K562 (cell line): ENCODE results near the gene TP53I3. TPM values are rescaled to one million over a fixed set of nuclear protein-coding genes. Genes with fewer than 3 reads are reported as not detected.
A peak's percentile ranks its signal among the peaks of the same experiment; 100 is the strongest.

Experiments used
- ARID3B ChIP-seq: fragments of 250-450 bp; sonication (Bioruptor Pico); IDR thresholded peaks from 2 replicates; pipeline ENCODE4 v1.4.0; 2020; ENCODE audit warnings: borderline replicate concordance
- ATF2 ChIP-seq: sonication (generic); formaldehyde crosslinking; IDR thresholded peaks from 2 replicates; pipeline ENCODE4 v1.8.1; 2022; ENCODE audit warnings: missing genetic modification reagents
- EP400 ChIP-seq: fragments of 450-650 bp; IDR thresholded peaks from 2 replicates; pipeline ENCODE4 v1.6.1; 2017; ENCODE audit warnings: antibody characterized with exemption, mild to moderate bottlenecking, moderate library complexity
- FOXP4 ChIP-seq: sonication (generic); formaldehyde crosslinking; IDR thresholded peaks from 2 replicates; pipeline ENCODE4 v1.8.0; 2022; ENCODE audit warnings: mild to moderate bottlenecking, missing genetic modification reagents, borderline replicate concordance
- KDM4B ChIP-seq, 2 experiments: fragments of 450-650 bp in 1 of 2; sonication (generic) in 1 of 2; IDR thresholded peaks; 2 replicates each; pipeline ENCODE4 v1.6.1; 2016 to 2017; ENCODE audit warnings: borderline replicate concordance in 2 of 2, antibody characterized with exemption in 1 of 2, low read depth in 1 of 2, mild to moderate bottlenecking in 1 of 2
- MXI1 ChIP-seq: IDR thresholded peaks from 2 replicates; pipeline ENCODE4 v1.6.1; 2011; ENCODE audit warnings: low read depth, mild to moderate bottlenecking, improper control_type of control experiment, low read length
- NKRF ChIP-seq: fragments of 450-650 bp; IDR thresholded peaks from 2 replicates; pipeline ENCODE4 v1.6.1; 2016; ENCODE audit warnings: borderline replicate concordance
- NR1H2 ChIP-seq: sonication (generic); formaldehyde crosslinking; IDR thresholded peaks from 2 replicates; pipeline ENCODE4 v1.4.0; 2020; ENCODE audit warnings: mild to moderate bottlenecking, missing genetic modification reagents
- OTX1 ChIP-seq: fragments of 450-650 bp; formaldehyde crosslinking; IDR thresholded peaks from 2 replicates; pipeline ENCODE4 v1.4.0; 2022; ENCODE audit warnings: mild to moderate bottlenecking
- RUNX1 ChIP-seq: sonication (generic); IDR thresholded peaks from 2 replicates; pipeline ENCODE4 v1.6.1; 2016; ENCODE audit warnings: antibody characterized with exemption, low read depth
- SRSF7 ChIP-seq: fragments of 200-400 bp; formaldehyde crosslinking; optimal IDR thresholded peaks from 2 replicates; pipeline ENCODE3; 2017; ENCODE audit warnings: mild to moderate bottlenecking, low read depth, low read length
- STAT5B ChIP-seq: fragments of 250-450 bp; sonication (Bioruptor Pico); IDR thresholded peaks from 2 replicates; pipeline ENCODE4 v1.8.0; 2021; ENCODE audit warnings: mild to moderate bottlenecking, inconsistent platforms
- TOE1 ChIP-seq, 2 experiments: fragments of 450-650 bp in 1 of 2; sonication (generic) in 1 of 2; formaldehyde crosslinking in 1 of 2; IDR thresholded peaks; 2 replicates each; pipeline versions ENCODE4 v1.7.1 to v1.8.0; 2016 to 2022; ENCODE audit warnings: borderline replicate concordance in 2 of 2, mild to moderate bottlenecking in 2 of 2, antibody characterized with exemption in 1 of 2, inconsistent platforms in 1 of 2, low read depth in 1 of 2, missing genetic modification reagents in 1 of 2, moderate library complexity in 1 of 2
- TSC22D4 ChIP-seq: fragments of 450-650 bp; IDR thresholded peaks from 2 replicates; pipeline ENCODE4 v1.6.1; 2016; ENCODE audit warnings: missing genetic modification characterization, missing biosample characterization, control low read depth
- XRCC5 ChIP-seq: fragments of 200-400 bp; formaldehyde crosslinking; IDR thresholded peaks from 2 replicates; pipeline ENCODE4 v1.6.1; 2017; ENCODE audit warnings: low read depth, mild to moderate bottlenecking, low read length
- YBX1 ChIP-seq: fragments of 450-650 bp; IDR thresholded peaks from 2 replicates; pipeline ENCODE4 v1.7.1; 2016; ENCODE audit warnings: mild to moderate bottlenecking
- ZNF217 ChIP-seq: sonication (generic); formaldehyde crosslinking; IDR thresholded peaks from 2 replicates; pipeline ENCODE4 v1.8.0; 2022; ENCODE audit warnings: mild to moderate bottlenecking, missing genetic modification reagents
- ZNF551 ChIP-seq: fragments of 250-450 bp; sonication (Bioruptor Pico); IDR thresholded peaks from 2 replicates; pipeline ENCODE4 v1.5.0; 2021; ENCODE audit warnings: mild to moderate bottlenecking, moderate library complexity
- ZNF699 ChIP-seq: fragments of 250-450 bp; sonication (Bioruptor Pico); IDR thresholded peaks from 2 replicates; pipeline ENCODE4 v1.8.0; 2021; ENCODE audit warnings: mild to moderate bottlenecking, moderate library complexity; ENCODE audit not compliant: insufficient replicate concordance
- ZNF785 ChIP-seq: fragments of 250-450 bp; sonication (Bioruptor Pico); IDR thresholded peaks from 2 replicates; pipeline ENCODE4 v1.4.0; 2020; ENCODE audit warnings: mild to moderate bottlenecking
- polyA plus RNA-seq, 8 experiments: library from polyadenylated mRNA; depleted of rRNA in 4 of 8; stranded (reverse) in 5 of 8; unstranded in 3 of 8; fragments of >200 nt; fragmentation: Nextera tagmentation in 2 of 8; fragmentation: Illumina TruSeq in 1 of 8; extraction: Ambion mirVana in 2 of 8; extraction: Trizol in 1 of 8; gene quantifications; 2 replicates each; pipeline versions ENCODE4 v1.2.1 to v1.2.3, GENCODE V29; 2011 to 2014; ENCODE audit warnings: inconsistent platforms in 1 of 8, missing spikeins in 1 of 8
- total RNA-seq, 7 experiments: library from RNA; depleted of rRNA in 6 of 7; stranded (reverse); fragments of >200 nt in 6 of 7; fragmentation: Illumina TruSeq in 2 of 7; extraction: Trizol in 2 of 7; gene quantifications; 2 replicates each; pipeline versions ENCODE4 v1.2.1 to v1.2.3, GENCODE V29; 2011 to 2021; ENCODE audit warnings: low replicate concordance in 1 of 7

TP53I3 gene
- total and polyA plus RNA-seq, 9 of the 15 experiments (the other 6 are each of a cell fraction or from before 2014, with no cell fraction given), result 0.65 to 9.5 (median 5.6) TPM

- TF ChIP-seq NKRF (peak; percentile 85), SRSF7 (no peak), MXI1 (0 out of 2 replicates have a peak, but pooled peaks have one; percentile 36), ZNF217 (no peak), RUNX1 (no peak), ZNF785 (CRISPR knock-in tag) (no peak), ZNF551 (CRISPR knock-in tag) (no peak), NR1H2 (no peak), TSC22D4 (tag) (no peak), ARID3B (CRISPR knock-in tag) (no peak), FOXP4 (0 out of 2 replicates have a peak, but pooled peaks have one; percentile 77), EP400 (peak; percentile 94), KDM4B (IDR thresholded peaks at IDR 0.05; ENCODE audit: borderline replicate concordance in 2 of 2, low read depth in 1 of 2) (peak in 1 of 2 experiments; percentile 96; a peak in 2 of 4 replicates), OTX1 (CRISPR knock-in tag) (peak; percentile 50; the same call in 1 of the 2 replicates), STAT5B (CRISPR knock-in tag) (no peak), YBX1 (no peak), XRCC5 (peak; percentile 96), ZNF699 (no peak), TOE1 (IDR thresholded peaks at IDR 0.05; ENCODE audit: borderline replicate concordance) (peak; percentile 90), TOE1 (CRISPR knock-in tag; IDR thresholded peaks at IDR 0.05; ENCODE audit: borderline replicate concordance, low read depth) (no peak), ATF2 (CRISPR knock-in tag) (no peak)
These were observed 8.5 kb downstream of the TP53I3 start, which contains the start of gene SF3B6 (continued) for GRCh38 chr2:24075915-24076848.
